GM10266 (cell line): ENCODE results near the gene ADK.

Experiments
- DNase-seq: peaks from one replicate; pipeline ENCODE4 v3.0.0; 2012; ENCODE audit errors: extremely low spot score
- TF ChIP-seq, protein P1 (sequence below): IDR thresholded peaks from 2 replicates; pipeline ENCODE4 v1.5.1; 2012; ENCODE audit warnings: mild to moderate bottlenecking, low read depth; ENCODE audit not compliant: control insufficient read depth, insufficient read depth; ENCODE audit errors: missing control alignments

The ADK gene

DNA sequence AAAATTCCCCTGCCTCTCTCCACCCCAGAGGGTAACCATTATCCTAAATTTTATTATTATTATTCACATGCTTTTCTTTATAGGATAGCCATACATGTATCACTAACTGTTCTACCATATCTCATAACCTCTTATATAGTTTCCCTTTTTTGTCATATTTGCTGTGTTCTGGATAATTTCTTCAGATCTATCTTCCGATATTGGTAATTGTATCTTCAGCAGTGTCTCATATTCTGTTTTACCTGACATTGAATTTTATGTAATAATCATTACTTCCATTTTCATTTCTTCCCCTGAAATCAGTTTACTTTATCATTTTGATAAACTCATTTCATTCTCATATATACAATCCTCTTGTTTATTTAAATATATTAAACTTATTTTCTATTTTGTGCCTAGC lies 273.5 kb downstream of the ADK start:
- DNase-seq = no peak
- TF ChIP-seq, protein P1, sequence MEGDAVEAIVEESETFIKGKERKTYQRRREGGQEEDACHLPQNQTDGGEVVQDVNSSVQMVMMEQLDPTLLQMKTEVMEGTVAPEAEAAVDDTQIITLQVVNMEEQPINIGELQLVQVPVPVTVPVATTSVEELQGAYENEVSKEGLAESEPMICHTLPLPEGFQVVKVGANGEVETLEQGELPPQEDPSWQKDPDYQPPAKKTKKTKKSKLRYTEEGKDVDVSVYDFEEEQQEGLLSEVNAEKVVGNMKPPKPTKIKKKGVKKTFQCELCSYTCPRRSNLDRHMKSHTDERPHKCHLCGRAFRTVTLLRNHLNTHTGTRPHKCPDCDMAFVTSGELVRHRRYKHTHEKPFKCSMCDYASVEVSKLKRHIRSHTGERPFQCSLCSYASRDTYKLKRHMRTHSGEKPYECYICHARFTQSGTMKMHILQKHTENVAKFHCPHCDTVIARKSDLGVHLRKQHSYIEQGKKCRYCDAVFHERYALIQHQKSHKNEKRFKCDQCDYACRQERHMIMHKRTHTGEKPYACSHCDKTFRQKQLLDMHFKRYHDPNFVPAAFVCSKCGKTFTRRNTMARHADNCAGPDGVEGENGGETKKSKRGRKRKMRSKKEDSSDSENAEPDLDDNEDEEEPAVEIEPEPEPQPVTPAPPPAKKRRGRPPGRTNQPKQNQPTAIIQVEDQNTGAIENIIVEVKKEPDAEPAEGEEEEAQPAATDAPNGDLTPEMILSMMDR = no peak

DNA sequence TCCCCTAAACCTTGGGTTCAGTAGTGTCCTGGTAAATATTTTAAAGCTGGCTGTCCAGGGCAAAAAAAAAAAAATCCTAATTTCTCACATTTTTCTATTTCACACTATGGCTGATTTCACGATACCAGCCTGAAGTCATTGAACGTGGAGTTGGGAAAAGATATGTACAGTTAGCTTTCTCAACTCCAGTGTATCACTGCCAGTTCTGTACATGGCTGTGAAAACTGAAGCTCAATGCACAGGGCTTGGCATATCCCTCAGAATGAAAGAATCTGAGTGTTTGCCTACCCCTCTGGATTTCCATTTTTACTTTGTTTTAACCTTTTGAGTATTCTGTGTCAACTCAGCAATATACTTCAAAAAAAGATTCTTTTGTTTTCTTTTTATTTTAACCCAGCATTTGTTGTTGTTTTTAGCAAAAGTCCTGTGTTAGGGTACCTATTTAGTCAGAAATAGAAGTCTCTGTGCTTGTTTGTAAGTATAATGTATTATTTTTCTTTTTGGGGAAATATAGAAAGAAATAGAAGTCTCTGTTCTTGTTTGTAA lies 274.5 kb downstream of the ADK start:
- TF ChIP-seq, protein P1 = no peak
- DNase-seq = no peak

GRCh38 chr10:74431816-74432215 lies 280.8 kb downstream of the ADK start:
- TF ChIP-seq, protein P1 = no peak

GRCh38 chr10:74432841-74433594 lies 282.0 kb downstream of the ADK start:
- no peak for DNase-seq
- TF ChIP-seq, protein P1 = no peak

More at GRCh38 chr10:74431816-74432215, 280.8 kb downstream of the ADK start:
- DNase-seq = no peak

GRCh38 chr10:74433595-74433956 lies 282.6 kb downstream of the ADK start:
- TF ChIP-seq, protein P1 = no peak
- DNase-seq = no peak

- DNase-seq = no peak
- TF ChIP-seq, protein P1 = no peak
Measured at GRCh38 chr10:74433993-74434392, 283.0 kb downstream of the ADK start.

DNA sequence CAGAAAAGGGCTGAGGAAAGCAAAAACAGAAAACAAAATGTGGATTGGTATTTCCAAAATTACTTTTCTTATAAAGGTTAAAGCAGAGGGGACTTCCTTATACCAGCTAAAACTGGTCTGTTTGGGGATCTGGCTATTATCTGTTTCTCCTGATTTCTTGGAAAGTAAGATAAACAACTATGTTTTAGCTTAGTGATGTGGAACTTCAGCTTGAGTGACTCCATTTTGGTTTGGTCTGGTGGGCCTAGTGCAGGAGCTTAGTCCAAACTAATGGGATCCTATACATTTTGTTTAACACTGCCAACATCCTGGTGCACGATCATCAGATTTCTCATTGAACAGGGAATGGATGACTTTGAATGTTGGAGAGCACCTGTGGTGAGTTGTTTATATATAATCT lies 283.5 kb downstream of the ADK start:
- TF ChIP-seq, protein P1 = no peak
- DNase-seq = no peak
